ENCODE data around the gene KLF15.

GRCh38 chr3:126313166-126313565 is 44.0 kb downstream of the KLF15 start:
- TF ChIP-seq CTCF (IDR thresholded peaks at IDR 0.05) (no peak), EP300 (IDR thresholded peaks at IDR 0.05) (no peak)
